HEK293T (cell line): ENCODE data around the gene ESPN.

Experiments used
- ARNT ChIP-seq: fragments of 450-650 bp; IDR thresholded peaks from 2 replicates; pipeline ENCODE4 v1.6.1; 2017; ENCODE audit warnings: mild to moderate bottlenecking
- BHLHE40 ChIP-seq: fragments of 450-650 bp; IDR thresholded peaks from 2 replicates; pipeline ENCODE4 v1.6.1; 2016; ENCODE audit warnings: mild to moderate bottlenecking, moderate library complexity, borderline replicate concordance
- CTBP1 ChIP-seq: fragments of 450-650 bp; IDR thresholded peaks from 2 replicates; pipeline ENCODE4 v1.6.1; 2016; ENCODE audit warnings: borderline replicate concordance
- FOXA1 ChIP-seq: fragments of 450-650 bp; IDR thresholded peaks from 2 replicates; pipeline ENCODE4 v1.6.1; 2016; ENCODE audit warnings: mild to moderate bottlenecking
- FOXK2 ChIP-seq: fragments of 450-650 bp; IDR thresholded peaks from 2 replicates; pipeline ENCODE4 v1.6.1; 2016; ENCODE audit warnings: mild to moderate bottlenecking
- FOXM1 ChIP-seq: fragments of 450-650 bp; IDR thresholded peaks from 2 replicates; pipeline ENCODE4 v1.6.1; 2017; ENCODE audit warnings: mild to moderate bottlenecking, borderline replicate concordance
- HDGF ChIP-seq: fragments of 450-650 bp; IDR thresholded peaks from 2 replicates; pipeline ENCODE4 v1.6.1; 2017; ENCODE audit warnings: antibody characterized with exemption, borderline replicate concordance
- LEF1 ChIP-seq: fragments of 450-650 bp; IDR thresholded peaks from 2 replicates; pipeline ENCODE4 v1.6.1; 2017; ENCODE audit warnings: mild to moderate bottlenecking, borderline replicate concordance
- NFRKB ChIP-seq: fragments of 450-650 bp; IDR thresholded peaks from 2 replicates; pipeline ENCODE4 v1.6.1; 2016; ENCODE audit warnings: mild to moderate bottlenecking, moderate library complexity
- PKNOX1 ChIP-seq: fragments of 450-650 bp; IDR thresholded peaks from 2 replicates; pipeline ENCODE4 v1.6.1; 2016
- SP1 ChIP-seq: fragments of 450-650 bp; IDR thresholded peaks from 2 replicates; pipeline ENCODE4 v1.6.1; 2017
- SUZ12 ChIP-seq: fragments of 450-650 bp; IDR thresholded peaks from 2 replicates; pipeline ENCODE4 v1.6.1; 2016; ENCODE audit warnings: mild to moderate bottlenecking
- TARDBP ChIP-seq: fragments of 450-650 bp; IDR thresholded peaks from 2 replicates; pipeline ENCODE4 v1.6.1; 2016
- ZNF384 ChIP-seq: fragments of 450-650 bp; IDR thresholded peaks from 2 replicates; pipeline ENCODE4 v1.6.1; 2016

DNA sequence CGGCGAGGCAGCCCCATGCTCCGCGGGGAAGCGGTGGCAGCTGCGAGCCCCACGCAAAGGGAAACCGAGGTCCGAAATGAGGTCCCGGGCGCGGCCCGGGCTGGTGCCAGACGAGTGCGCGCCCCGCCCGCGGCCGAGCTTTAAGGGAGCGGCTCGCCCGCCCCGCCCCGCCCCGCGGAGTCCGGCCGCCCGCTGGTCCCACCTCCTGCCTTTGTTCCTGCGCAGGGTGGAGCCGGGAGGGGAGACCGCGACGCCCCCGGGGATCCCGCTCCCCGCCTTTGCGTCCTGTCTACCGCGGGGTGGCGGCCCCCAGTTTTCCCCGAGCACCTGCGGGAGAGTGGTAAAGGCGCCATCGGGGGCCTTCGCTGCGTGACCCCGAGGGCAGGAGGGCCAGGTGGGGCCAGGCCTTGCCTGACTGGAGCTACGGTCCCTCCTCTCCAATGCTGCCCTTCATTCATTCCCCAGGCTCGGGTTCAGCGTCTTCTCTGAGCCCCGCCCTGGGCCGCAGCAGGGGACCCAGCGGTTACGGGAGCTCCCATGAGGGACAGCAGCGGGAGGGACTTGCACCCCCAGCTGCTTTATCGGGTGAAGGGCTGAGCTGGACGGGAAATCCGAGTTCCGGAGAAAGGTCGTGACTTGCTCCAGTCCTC, 4.6 kb upstream of the ESPN start, which contains the start of gene HES2:
- no peak for TF ChIP-seq FOXM1
- no peak for TF ChIP-seq SP1
- no peak for TF ChIP-seq ARNT
- TF ChIP-seq BHLHE40 = no peak
- no peak for TF ChIP-seq CTBP1
- TF ChIP-seq HDGF = no peak
- TF ChIP-seq TARDBP = no peak
- no peak for TF ChIP-seq FOXA1
- TF ChIP-seq NFRKB = no peak
- no peak for TF ChIP-seq ZNF384
- no peak for TF ChIP-seq SUZ12
- no peak for TF ChIP-seq PKNOX1
- no peak for TF ChIP-seq FOXK2
- no peak for TF ChIP-seq LEF1
